Fibroblast of villous mesenchyme (primary cell): ENCODE measurements around the gene KIAA0232. TPM values are rescaled to one million over a fixed set of nuclear protein-coding genes. Genes with fewer than 3 reads are reported as not detected.

Experiments
- DNase-seq: peaks from one replicate; pipeline ENCODE4 v3.0.0-alpha.2; 2010; ENCODE audit warnings: low read depth
- H3K4me3 ChIP-seq: 2 replicates; pipeline ENCODE4 v1.5.1; 2011; ENCODE audit warnings: low read depth, mild to moderate bottlenecking, low read length
- total RNA-seq: library from RNA; depleted of rRNA; stranded (reverse); fragments of >200 nt; gene quantifications from 2 replicates; pipeline ENCODE4 v1.2.3, GENCODE V29; 2012
- TF ChIP-seq, protein P1 (sequence below): IDR thresholded peaks from 2 replicates; pipeline ENCODE4 v1.5.1; 2012; ENCODE audit warnings: low read depth, mild to moderate bottlenecking, low read length; ENCODE audit not compliant: insufficient read depth

KIAA0232 gene
- total RNA-seq, 1 donor = 29.8 TPM

DNA sequence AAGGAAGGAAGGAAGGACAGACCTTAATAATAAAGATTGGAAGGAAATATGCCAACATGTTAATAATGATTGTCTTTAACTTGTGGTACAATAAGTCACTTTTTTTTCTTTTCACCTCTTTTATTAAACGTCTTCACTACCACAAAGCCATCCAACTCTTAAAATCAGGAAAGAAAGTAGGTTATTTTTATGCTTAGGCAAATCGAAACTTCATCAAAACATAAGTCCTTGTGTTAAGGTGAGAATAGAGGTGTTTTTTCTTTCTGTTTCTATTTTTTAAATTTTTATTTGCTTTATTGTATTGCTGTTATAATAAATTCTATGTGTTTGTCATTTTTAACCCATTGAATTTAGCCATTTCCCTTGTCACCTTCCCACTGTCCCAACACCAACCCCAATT, 40.0 kb upstream of the KIAA0232 start:
- TF ChIP-seq, protein P1, sequence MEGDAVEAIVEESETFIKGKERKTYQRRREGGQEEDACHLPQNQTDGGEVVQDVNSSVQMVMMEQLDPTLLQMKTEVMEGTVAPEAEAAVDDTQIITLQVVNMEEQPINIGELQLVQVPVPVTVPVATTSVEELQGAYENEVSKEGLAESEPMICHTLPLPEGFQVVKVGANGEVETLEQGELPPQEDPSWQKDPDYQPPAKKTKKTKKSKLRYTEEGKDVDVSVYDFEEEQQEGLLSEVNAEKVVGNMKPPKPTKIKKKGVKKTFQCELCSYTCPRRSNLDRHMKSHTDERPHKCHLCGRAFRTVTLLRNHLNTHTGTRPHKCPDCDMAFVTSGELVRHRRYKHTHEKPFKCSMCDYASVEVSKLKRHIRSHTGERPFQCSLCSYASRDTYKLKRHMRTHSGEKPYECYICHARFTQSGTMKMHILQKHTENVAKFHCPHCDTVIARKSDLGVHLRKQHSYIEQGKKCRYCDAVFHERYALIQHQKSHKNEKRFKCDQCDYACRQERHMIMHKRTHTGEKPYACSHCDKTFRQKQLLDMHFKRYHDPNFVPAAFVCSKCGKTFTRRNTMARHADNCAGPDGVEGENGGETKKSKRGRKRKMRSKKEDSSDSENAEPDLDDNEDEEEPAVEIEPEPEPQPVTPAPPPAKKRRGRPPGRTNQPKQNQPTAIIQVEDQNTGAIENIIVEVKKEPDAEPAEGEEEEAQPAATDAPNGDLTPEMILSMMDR = no peak
- no peak overlapping the region for H3K4me3 ChIP-seq
- DNase-seq = no peak

- TF ChIP-seq, protein P1 = no peak
- DNase-seq = no peak
- no peak overlapping the region for H3K4me3 ChIP-seq
Observed at GRCh38 chr4:6742989-6743388, 39.5 kb upstream of the KIAA0232 start.

- no peak for DNase-seq
- TF ChIP-seq, protein P1 = no peak
- H3K4me3 ChIP-seq = no peak overlapping the region
Observed at GRCh38 chr4:6746721-6747293, 35.7 kb upstream of the KIAA0232 start.

- no peak overlapping the region for H3K4me3 ChIP-seq
- TF ChIP-seq, protein P1 = no peak
- DNase-seq = no peak
Observed at GRCh38 chr4:6747294-6748051, 35.1 kb upstream of the KIAA0232 start.

GRCh38 chr4:6748286-6748685, 34.2 kb upstream of the KIAA0232 start:
- no peak for DNase-seq
- TF ChIP-seq, protein P1 = no peak
- H3K4me3 ChIP-seq = no peak overlapping the region

- TF ChIP-seq, protein P1 = no peak
- H3K4me3 ChIP-seq = no peak overlapping the region
- DNase-seq = peak; percentile 37
Observed at GRCh38 chr4:6749340-6750171, 33.0 kb upstream of the KIAA0232 start.
